ENCODE data around the gene MEIKIN. TPM values are rescaled to one million over a fixed set of nuclear protein-coding genes. Genes with fewer than 3 reads are reported as not detected.

The MEIKIN gene
- total RNA-seq, 1 experiment from 2014 or later = not detected

DNA sequence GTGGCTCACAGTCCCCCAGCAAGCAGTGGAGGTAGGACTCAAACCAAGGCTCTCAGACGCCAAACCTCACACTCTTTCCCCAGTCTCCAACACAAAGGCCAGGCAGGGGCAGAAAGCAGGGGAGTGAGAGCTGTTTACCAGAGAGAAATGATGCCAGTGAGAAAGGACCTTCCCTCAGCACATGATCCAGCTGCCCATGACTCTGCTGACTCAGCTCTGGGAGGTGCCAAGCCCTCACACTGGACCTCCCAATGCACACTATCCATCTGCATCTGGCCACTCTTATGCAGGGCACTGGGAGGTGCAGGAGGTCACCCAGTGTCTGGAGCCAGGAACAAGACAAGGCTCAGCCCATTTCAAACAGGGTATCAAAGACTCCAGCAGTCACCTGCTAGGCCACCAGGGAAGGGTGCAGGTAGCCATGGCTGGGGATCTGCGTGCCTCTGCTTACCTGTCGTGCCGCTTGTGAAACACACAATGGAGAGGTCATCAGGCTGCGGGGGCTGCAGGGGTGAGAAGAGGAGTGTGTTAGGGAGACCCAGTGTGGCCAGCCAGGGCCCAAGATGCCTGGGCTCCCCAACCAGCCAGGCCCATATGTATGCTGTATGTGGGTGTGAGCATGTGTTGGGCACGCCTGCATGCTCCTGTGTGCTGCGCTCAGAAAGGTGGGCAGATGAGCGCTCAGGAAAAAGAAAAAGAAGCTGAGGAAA lies 39.6 kb upstream of the MEIKIN start:
- no peak overlapping the region for H3K27ac Mint-ChIP-seq
- no peak overlapping the region for H3K23ac ChIP-seq (ENCODE audit: insufficient read length, low read depth, low read length)
- no peak overlapping the region for H4K8ac ChIP-seq (replicated peaks; ENCODE audit: insufficient read length, low read depth, low read length)
- no peaks in the 10 kb centered on the region for H3K4me1 Mint-ChIP-seq
- no peaks in the 10 kb centered on the region for H3K23me2 ChIP-seq (ENCODE audit: insufficient read length, low read depth, low read length, poor library complexity, severe bottlenecking)
- H3K9ac ChIP-seq (ENCODE audit: extremely low read depth, insufficient read length, low read length) = no peak overlapping the region
- H2BK5ac ChIP-seq (ENCODE audit: insufficient read length, low read length) = no peak overlapping the region
- H3K79me1 ChIP-seq (ENCODE audit: insufficient read depth, low read depth, low read length, poor library complexity, severe bottlenecking) = no peaks in the 10 kb centered on the region
- H2AK5ac ChIP-seq (ENCODE audit: insufficient read length, low read length) = no peak overlapping the region
- no peak overlapping the region for H4K5ac ChIP-seq (ENCODE audit: insufficient read length, low read depth, low read length)
- no peaks in the 10 kb centered on the region for H3K27me3 Mint-ChIP-seq (ENCODE audit: low read depth)
- H3K14ac ChIP-seq (ENCODE audit: insufficient read depth, low read length) = no peak overlapping the region
- no peaks in the 10 kb centered on the region for H4K20me1 ChIP-seq (ENCODE audit: control insufficient read depth, insufficient read depth, insufficient read length)
- no peaks in the 10 kb centered on the region for H3K79me2 ChIP-seq (ENCODE audit: insufficient read depth, low read length)
- H2BK15ac ChIP-seq (ENCODE audit: low read depth, low read length) = no peak overlapping the region
- H3K4me1 ChIP-seq (ENCODE audit: insufficient read depth, low read length) = no peaks in the 10 kb centered on the region
- WGBS (ENCODE audit: extremely low coverage, insufficient read length, low lambda C conversion rate) = no CpG with 5 or more reads among the region's 8 CpGs
- H3K27ac ChIP-seq (ENCODE audit: insufficient read length, low read depth, low read length) = no peak overlapping the region
- no peak overlapping the region for H3K4me3 Mint-ChIP-seq
- H3K4me2 ChIP-seq (ENCODE audit: insufficient read depth, insufficient read length, low read length) = no peak overlapping the region
- no peak overlapping the region for H4K91ac ChIP-seq (ENCODE audit: insufficient read length, low read depth, low read length)
- H2BK12ac ChIP-seq (ENCODE audit: insufficient read length, low read depth, low read length) = no peak overlapping the region
- TF ChIP-seq, protein P1, sequence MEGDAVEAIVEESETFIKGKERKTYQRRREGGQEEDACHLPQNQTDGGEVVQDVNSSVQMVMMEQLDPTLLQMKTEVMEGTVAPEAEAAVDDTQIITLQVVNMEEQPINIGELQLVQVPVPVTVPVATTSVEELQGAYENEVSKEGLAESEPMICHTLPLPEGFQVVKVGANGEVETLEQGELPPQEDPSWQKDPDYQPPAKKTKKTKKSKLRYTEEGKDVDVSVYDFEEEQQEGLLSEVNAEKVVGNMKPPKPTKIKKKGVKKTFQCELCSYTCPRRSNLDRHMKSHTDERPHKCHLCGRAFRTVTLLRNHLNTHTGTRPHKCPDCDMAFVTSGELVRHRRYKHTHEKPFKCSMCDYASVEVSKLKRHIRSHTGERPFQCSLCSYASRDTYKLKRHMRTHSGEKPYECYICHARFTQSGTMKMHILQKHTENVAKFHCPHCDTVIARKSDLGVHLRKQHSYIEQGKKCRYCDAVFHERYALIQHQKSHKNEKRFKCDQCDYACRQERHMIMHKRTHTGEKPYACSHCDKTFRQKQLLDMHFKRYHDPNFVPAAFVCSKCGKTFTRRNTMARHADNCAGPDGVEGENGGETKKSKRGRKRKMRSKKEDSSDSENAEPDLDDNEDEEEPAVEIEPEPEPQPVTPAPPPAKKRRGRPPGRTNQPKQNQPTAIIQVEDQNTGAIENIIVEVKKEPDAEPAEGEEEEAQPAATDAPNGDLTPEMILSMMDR (conservative IDR thresholded peaks at IDR 0.05) = no peak
- no peak for DNase-seq
- H2AFZ ChIP-seq (ENCODE audit: low read length) = no peak overlapping the region
- no peak overlapping the region for H2BK120ac ChIP-seq (ENCODE audit: low read depth, low read length, poor library complexity, severe bottlenecking)
- H3K9me3 ChIP-seq (ENCODE audit: control insufficient read depth, low read depth, low read length) = no peaks in the 10 kb centered on the region
- no peak overlapping the region for H3K56ac ChIP-seq (ENCODE audit: insufficient read length, low read depth, low read length)
- H3K9me3 Mint-ChIP-seq = no peaks in the 10 kb centered on the region
- no peak overlapping the region for H2BK20ac ChIP-seq (ENCODE audit: low read depth, low read length, poor library complexity, severe bottlenecking)
- H3T11ph ChIP-seq (ENCODE audit: low read length) = no peak overlapping the region
- no peak overlapping the region for H3K4ac ChIP-seq (ENCODE audit: low read depth, low read length)
- no peaks in the 10 kb centered on the region for H3K27me3 ChIP-seq (ENCODE audit: insufficient read depth, low read length)
- H3K18ac ChIP-seq (ENCODE audit: insufficient read length, low read depth, low read length) = no peak overlapping the region
- no peaks in the 10 kb centered on the region for H3K36me3 Mint-ChIP-seq (ENCODE audit: insufficient read depth in 1 of 3, low read depth in 3 of 3)

Data from H9 (cell line).